Kidney (tissue), 14 donors: ENCODE results near the gene NEK6. TPM values are rescaled to one million over a fixed set of nuclear protein-coding genes. Genes with fewer than 3 reads are reported as not detected.
A peak's percentile ranks its signal among the peaks of the same experiment; 100 is the strongest.

Experiments used
- DNase-seq, 5 donors: peaks; one replicate each; pipeline ENCODE4 v3.0.0-alpha.2; 2013 to 2020
- FAIRE-seq: peaks from 2 replicates; lab custom pipeline; 2012; peaks lifted over from hg19 to GRCh38; lab: Jason Lieb, UNC
- H3K27ac ChIP-seq, 2 donors: one replicate each; pipeline ENCODE4 v1.7.0; 2013; ENCODE audit warnings: low read depth in 2 of 2, low read length in 2 of 2, inconsistent platforms in 1 of 2
- H3K27me3 ChIP-seq: one replicate; pipeline ENCODE4 v1.7.1; 2013; ENCODE audit warnings: low read length, inconsistent platforms; ENCODE audit not compliant: control insufficient read depth, insufficient read depth
- H3K36me3 ChIP-seq, 3 donors: one replicate each; pipeline versions ENCODE4 v1.7.0 to v1.7.1; 2013; ENCODE audit warnings: low read length in 3 of 3, control low read depth in 1 of 3, inconsistent platforms in 1 of 3; ENCODE audit not compliant: insufficient read depth in 3 of 3, control insufficient read depth in 2 of 3
- H3K4me1 ChIP-seq, 3 donors: one replicate each; pipeline versions ENCODE4 v1.7.0 to v1.7.1; 2013; ENCODE audit warnings: low read length in 3 of 3, inconsistent platforms in 1 of 3, low read depth in 1 of 3; ENCODE audit not compliant: control insufficient read depth in 2 of 3, insufficient read depth in 2 of 3
- H3K4me3 ChIP-seq, 3 donors: one replicate each; pipeline versions ENCODE4 v1.7.0 to v1.8.1; 2013; ENCODE audit warnings: low read length in 3 of 3, control low read depth in 1 of 3, inconsistent platforms in 1 of 3
- H3K9ac ChIP-seq, 3 donors: one replicate each; pipeline versions ENCODE4 v1.7.0 to v1.7.1; 2013; ENCODE audit warnings: low read length in 3 of 3, control low read depth in 1 of 3, inconsistent platforms in 1 of 3
- H3K9me3 ChIP-seq, 3 donors: one replicate each; pipeline versions ENCODE4 v1.7.0 to v1.7.1; 2013; ENCODE audit warnings: low read length in 3 of 3, control low read depth in 1 of 3, inconsistent platforms in 1 of 3; ENCODE audit not compliant: control insufficient read depth in 2 of 3, insufficient read depth in 1 of 3
- intact Hi-C: fragments of 100-400 bp; cut with DNase I; formaldehyde crosslinking; loops from one replicate; pipeline ENCODE4 v1.11.1; 2022
- polyA plus RNA-seq: library from polyadenylated mRNA; stranded (reverse); fragments of 350-450 nt; fragmentation: Illumina TruSeq; extraction: RNeasy Lipid Tissue Mini Kit (QIAGEN cat#74804); gene quantifications from one replicate; pipeline ENCODE4 v1.2.3, GENCODE V29; 2014; ENCODE audit warnings: low read depth, low replicate concordance; ENCODE audit not compliant: insufficient read depth
- total RNA-seq: library from RNA; stranded (reverse); fragmentation: NEBNext Ultra II Directional; extraction: Animal tissue kit (Norgen Biotek cat#: 25700); gene quantifications from one replicate; pipeline ENCODE4 v1.2.1, GENCODE V29; 2021
- TF ChIP-seq, protein P1 (sequence below): IDR thresholded peaks from 3 replicates; pipeline ENCODE4 v1.5.1; 2012; ENCODE audit warnings: mild to moderate bottlenecking, moderate library complexity, borderline replicate concordance; ENCODE audit not compliant: insufficient read depth; ENCODE audit errors: extremely low read depth
- donor health status: control.
- donor health status: control.
- donor health status: control.
- donor health status: control.
- donor health status: control.
- donor health status: DM: yes; HTN: yes; CAD: no.
- donor health status: Normal renal cell carcinoma (clear cell type).

The NEK6 gene
- total and polyA plus RNA-seq, 2 donors from 2014 or later = 14.9 to 82.1 TPM

DNA sequence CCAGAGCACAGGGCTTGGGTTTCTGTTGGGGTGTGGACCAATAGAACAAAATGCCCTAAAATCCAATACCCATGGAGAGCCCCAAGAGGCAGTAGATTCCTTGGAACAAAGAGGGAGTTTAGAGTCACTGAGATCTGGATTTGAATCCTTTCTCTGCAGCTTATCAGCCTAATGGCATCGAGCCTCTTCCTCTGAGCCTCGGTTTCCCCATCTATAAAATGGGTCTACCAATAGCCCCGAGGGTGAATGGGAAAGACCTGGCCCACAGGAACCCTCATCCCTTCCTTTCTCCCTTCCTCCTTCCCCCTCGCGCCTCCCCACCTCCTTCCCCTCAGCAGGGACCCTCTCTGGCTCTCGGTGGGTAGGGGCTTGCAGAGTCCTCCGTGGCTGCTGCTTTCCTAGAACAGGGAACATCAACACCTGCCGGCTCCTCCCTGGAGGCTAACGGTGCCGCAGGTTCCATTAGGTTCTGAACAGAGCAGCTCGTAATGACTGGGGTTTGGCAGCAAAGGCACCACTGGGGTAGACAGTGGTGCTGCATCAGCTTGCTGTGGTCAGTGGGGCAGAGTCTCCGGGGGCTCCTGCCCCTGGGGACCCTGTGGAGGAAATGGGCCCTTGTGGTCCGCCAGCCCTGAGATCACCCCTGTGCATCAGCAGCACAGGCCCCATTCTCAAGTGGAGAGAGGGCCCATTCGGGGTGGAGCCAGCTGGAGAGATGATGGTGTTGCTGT is 40.3 kb downstream of the NEK6 start:
- Histone ChIP-seq H3K9me3 (no peaks in the 10 kb centered on the region), H3K4me1 (peaks cover 0 to 32% (median 18%) of the 10 kb centered on the region in 3 donors), H3K27ac (no peak overlapping the region), H3K36me3 (peaks cover 0 to 7% (median under 1%) of the 10 kb centered on the region in 3 donors), H3K9ac (no peak overlapping the region), H3K27me3 (no peaks in the 10 kb centered on the region), H3K4me3 (no peak overlapping the region)
- intact Hi-C loops = no loop called here
- TF ChIP-seq, protein P1, sequence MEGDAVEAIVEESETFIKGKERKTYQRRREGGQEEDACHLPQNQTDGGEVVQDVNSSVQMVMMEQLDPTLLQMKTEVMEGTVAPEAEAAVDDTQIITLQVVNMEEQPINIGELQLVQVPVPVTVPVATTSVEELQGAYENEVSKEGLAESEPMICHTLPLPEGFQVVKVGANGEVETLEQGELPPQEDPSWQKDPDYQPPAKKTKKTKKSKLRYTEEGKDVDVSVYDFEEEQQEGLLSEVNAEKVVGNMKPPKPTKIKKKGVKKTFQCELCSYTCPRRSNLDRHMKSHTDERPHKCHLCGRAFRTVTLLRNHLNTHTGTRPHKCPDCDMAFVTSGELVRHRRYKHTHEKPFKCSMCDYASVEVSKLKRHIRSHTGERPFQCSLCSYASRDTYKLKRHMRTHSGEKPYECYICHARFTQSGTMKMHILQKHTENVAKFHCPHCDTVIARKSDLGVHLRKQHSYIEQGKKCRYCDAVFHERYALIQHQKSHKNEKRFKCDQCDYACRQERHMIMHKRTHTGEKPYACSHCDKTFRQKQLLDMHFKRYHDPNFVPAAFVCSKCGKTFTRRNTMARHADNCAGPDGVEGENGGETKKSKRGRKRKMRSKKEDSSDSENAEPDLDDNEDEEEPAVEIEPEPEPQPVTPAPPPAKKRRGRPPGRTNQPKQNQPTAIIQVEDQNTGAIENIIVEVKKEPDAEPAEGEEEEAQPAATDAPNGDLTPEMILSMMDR = no peak
- FAIRE-seq (no peak), DNase-seq (no peak)

DNA sequence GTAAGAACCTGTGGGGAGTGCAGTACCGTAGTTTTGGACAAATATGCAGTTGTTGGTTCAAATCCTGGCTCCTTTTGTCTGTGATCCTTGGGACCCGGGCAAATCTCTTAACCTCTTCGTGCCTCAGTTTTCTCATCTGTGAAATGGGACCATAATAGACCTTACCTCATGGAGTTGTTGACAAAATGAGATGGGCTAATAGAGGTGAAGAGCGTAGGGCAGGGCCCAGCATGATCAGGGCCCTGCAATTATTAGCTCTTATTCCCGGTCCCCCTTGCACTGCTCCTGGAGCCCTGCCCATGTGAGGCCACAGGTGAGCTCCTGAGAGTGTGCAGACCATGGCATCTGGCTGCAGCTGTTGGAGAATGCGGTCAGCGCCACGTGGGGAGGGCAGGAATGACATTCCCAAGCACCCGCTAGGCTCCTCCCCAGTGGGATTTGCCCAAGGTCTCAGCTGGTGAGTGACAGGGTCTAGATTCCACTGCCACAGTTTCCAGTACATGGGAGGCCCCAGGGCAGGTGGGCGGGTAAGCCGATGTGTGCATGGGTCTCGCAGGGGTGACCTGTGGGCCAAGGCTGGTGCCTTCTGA is 41.0 kb downstream of the NEK6 start:
- DNase-seq (peak in 1 of 5 donors; percentile 39), FAIRE-seq (no peak)
- Histone ChIP-seq H3K9ac (no peak overlapping the region), H3K9me3 (no peaks in the 10 kb centered on the region), H3K4me1 (peaks cover 0 to 31% (median 18%) of the 10 kb centered on the region in 3 donors), H3K36me3 (peaks cover 0 to 7% (median 5%) of the 10 kb centered on the region in 3 donors), H3K4me3 (no peak overlapping the region), H3K27ac (no peak overlapping the region), H3K27me3 (no peaks in the 10 kb centered on the region)
- TF ChIP-seq, protein P1 = no peak
- intact Hi-C loops = no loop called here

DNA sequence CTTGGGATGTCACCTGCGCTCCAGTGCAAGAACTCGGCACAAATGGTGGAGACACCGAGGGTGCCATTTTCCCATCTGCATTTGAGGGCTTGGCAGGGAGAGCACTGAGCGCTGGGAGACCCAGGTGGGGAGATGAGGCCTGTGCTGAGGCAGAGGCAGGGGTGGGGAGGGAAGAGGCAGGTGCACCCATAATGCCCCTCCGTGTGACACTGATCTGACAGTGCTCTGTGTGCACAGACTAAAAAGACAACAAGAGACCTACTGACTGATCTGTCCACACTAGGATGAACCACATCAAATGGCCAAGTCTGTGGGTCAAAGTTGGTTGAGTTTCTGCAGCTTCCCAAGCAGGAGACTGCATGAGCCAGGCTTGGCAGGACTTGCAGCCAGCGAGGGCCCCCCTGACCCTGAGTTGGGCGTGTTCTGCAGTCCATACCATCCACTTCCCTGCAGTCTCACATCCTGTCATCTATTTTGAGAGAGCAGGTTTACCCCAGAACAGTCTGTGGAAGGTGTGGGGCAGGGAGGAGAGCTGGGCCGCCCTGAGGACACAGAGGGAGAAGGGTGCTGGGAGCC is 41.9 kb downstream of the NEK6 start:
- DNase-seq (no peak), FAIRE-seq (no peak)
- H3K9me3 ChIP-seq = no peaks in the 10 kb centered on the region
- H3K27me3 ChIP-seq = no peaks in the 10 kb centered on the region
- H3K36me3 ChIP-seq = peaks cover 0 to 7% (median 5%) of the 10 kb centered on the region in 3 donors
- no peak overlapping the region for H3K4me3 ChIP-seq
- intact Hi-C loops = no loop called here
- no peak overlapping the region for H3K9ac ChIP-seq
- no peak overlapping the region for H3K27ac ChIP-seq
- TF ChIP-seq, protein P1 = no peak
- H3K4me1 ChIP-seq = peaks cover 0 to 30% (median 18%) of the 10 kb centered on the region in 3 donors
